Activated CD8-positive, alpha-beta memory T cell treated with anti-CD3 and anti-CD28 coated beads for 24 hours (primary cell): ENCODE measurements around the gene BMPR1B.
"Not testable (repeated sequence)": the region's sequence is repeated elsewhere in the genome, so short reads cannot be mapped to it uniquely, and the experiment has no call there.

Source experiments
- DNase-seq: peaks from one replicate; pipeline ENCODE4 v3.0.0-alpha.2; 2020

BMPR1B gene

DNA sequence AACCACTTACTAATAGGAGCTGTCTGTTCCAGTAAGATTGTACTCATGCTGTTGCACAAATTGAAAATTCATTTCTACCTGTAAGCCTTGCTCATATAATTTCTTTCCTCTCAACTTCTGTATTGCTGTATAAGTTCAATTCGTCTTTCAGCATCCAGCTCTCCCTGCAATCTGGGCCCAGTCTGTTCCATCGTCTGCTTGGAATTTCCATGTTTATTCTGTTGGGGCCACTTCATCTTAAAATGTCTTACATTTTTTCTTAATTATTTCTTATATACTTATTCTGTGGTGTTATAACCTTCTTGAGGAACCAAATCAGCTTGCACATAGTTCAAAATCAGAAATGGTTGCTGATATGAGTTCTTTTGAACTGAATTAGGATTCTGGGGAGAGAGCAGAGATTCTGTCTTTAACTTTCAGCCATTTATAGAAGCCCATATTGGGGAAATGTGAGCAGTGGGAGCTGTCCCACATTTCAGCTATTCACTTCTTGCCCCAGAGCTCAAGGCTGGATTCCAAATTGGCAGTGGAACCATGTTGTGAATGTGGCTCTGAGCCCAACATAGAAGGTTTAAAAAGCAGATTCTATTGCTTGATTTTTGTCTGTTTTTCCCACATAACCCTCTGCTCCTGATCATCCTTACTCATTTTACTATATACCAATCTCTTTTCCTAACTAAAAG, 291.9 kb downstream of the BMPR1B start:
- DNase-seq, result no peak

DNA sequence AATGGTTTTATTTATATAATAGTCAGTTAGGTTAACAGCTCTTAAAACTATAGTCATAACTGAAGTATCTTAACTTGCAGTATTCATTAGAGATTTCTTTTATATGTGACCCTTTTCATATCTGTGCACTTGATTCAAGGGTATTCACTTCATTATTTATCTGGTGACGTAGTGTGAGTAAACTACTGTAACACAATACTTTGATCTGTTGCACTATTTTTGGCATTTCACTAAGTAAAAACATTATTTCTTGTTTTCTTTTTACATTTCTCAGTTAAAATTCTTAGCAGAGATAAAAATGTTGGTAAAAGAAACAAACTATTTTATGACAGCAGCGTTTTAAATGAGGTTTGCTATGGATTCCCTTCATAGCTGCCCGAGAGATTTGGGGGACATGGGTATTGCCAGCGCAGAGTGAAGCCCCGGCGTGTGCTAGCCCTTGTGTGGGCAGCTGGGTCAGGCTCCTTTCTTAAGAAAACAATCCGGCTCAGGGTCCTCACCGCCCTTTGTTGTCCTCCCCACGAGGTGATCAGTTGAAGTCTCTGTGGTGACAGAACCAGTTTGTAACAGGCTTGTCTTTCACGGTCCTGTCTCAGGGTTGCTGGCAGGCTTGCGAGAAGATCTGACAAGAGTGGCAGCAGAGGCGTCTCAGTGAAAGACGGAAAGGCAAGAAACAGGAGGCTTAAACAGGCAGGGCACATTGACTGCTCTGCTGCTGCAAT, 293.4 kb downstream of the BMPR1B start:
- DNase-seq, result no peak

DNA sequence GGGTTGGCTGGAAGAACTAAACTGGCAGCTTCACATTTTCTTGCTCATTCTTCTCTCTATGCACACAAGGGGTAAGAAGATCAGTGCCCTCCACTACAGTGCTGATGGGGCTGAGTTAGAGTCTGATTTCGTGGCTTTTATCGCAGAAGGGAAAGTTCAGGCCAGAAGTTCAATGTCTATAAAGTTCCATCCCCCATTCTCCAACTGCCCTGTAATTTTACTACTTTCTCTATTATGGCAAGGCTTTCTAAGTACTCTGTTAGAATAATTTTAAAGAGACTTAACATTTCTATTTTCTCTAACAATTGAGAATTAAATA, 293.9 kb downstream of the BMPR1B start:
- no peak for DNase-seq

DNA sequence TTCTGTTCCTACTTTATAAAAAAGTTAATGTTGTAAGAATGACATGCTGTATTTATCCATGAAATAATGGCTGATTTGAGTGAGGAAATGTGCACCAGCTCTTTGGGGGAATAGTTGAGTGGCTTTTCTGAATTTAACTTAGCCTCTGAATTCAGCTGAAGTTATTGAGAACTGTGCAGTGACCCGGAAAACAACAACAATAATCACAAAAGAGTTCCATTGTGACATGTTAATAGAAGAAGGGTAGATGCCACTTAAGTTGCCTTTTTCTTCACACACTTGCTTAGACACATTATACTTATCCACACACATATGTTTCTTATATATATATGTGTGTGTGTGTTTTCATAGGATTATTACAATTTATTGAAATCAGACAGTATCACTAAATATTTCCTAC, 301.2 kb downstream of the BMPR1B start:
- DNase-seq, result no peak

DNA sequence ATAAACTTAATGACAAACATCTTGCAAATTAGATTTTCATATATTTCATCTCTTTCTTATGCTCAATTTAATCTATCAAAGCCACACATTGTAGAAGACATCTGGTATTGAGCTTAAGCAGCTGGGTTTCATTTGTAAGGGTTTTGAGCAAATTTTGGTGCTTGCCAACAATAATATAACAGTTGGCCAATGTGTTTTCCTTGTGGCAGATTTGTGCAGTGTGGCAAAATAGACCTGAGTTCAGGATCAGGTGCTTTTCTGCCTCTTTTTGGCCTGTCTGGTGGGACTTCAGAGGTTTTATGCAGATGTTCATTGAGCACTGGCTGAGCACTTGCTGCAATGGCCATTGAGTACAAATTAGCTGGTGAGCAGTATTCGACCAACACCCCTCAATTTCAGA, 301.9 kb downstream of the BMPR1B start:
- DNase-seq, result no peak

DNA sequence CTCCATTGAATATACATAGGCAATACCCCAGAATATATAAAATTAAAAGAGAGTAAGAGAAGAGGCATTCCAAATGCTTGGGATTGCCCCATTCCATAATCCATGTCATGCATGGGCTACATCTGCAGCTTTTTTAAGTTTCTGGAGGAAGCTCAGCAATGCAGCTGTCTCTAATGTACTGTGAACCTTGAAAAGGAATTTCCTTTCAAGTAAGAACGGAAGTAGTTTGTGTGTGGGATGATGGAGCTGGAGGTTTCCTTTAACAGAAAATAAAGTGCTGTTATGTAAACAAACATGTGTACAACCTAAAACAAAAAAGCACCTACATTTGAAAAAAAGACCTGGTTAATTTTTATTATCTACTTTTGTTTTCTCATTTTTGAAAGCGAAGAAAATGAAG, 303.5 kb downstream of the BMPR1B start:
- DNase-seq, result no peak

DNA sequence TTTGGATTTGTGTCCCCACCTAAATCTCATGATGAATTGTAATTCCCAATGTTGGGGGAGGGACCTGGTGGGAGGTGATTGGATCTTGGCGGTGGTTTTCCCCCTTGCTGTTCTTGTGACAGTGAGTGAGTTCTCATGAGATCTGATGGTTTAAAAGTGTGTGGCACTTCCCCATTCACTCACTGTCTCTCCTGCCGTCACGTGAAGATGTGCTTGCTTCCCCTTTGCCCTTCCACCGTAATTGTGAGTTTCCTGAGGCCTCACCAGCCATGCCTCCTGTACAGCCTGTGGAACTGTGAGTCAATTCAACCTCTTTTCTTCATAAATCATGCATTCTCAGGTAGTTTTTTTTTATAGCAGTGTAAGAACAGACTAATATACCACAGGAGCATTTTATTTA, 304.0 kb downstream of the BMPR1B start:
- not testable (repeated sequence) for DNase-seq

DNA sequence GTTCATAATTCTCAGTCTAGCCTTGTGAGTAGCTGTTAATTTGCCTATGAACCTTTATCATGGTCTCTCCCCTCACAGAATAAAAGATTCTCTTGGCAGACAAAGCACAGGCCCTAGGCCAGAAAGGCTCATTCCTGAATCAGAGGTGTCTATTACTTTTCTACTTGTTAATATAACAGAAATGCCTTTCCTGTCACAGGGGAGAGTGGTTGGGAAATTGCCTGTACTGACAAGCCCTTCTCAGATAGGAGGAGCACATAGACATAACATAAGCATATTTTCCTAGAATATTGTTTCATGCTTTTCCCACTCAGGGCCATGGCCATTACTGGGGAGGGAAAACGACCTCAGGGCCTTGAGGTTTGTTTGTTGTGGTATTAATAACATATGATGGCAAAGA, 308.3 kb downstream of the BMPR1B start:
- no peak for DNase-seq

DNA sequence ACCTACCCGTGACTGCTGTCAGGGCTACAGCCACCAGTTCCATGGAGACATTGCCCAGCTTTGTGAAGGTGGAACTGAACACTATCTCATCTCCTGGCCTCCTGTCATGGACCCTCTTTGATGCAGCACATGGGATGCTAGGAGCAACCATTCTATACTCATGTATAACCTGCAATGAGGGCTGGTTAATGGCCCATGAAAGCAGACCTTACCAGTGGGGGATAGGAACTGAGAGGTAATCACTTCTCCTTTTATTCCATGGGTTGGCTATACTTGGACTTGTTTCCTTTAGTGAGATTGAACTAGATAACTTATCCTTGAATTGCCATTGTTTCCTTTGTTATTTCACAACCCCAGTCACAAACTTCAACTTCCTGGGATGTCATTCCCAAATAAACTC, 310.6 kb downstream of the BMPR1B start:
- no peak for DNase-seq

DNA sequence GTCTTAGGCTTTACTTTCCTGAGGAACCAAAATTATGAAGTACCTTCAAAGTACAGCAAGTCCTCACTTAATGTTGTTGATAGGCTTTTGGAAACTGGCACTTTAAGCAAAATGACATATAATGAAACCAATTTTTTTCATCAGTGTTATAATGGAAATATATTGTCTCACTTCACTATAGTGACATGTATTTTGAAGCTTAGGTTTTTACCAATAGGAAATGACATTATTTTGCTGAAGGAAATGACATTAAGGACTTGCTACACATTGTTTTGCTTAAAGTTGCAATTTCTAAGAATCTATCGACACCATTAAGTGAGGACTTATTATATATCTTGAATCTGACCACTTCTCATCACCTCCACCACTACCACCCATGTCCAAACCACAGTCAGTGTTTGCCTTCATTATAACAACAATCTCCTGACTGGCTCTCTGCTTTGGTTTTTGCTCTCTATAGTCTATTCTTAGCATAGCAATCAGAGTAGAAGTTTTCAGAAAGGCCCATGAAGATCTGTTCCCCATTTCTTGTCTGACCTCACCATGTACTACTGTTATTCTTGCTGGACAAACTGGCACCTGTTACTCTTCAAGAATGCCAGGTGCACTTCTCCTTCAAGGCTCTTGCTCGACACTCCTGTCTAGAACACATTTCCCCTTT, 311.2 kb downstream of the BMPR1B start:
- no peak for DNase-seq

DNA sequence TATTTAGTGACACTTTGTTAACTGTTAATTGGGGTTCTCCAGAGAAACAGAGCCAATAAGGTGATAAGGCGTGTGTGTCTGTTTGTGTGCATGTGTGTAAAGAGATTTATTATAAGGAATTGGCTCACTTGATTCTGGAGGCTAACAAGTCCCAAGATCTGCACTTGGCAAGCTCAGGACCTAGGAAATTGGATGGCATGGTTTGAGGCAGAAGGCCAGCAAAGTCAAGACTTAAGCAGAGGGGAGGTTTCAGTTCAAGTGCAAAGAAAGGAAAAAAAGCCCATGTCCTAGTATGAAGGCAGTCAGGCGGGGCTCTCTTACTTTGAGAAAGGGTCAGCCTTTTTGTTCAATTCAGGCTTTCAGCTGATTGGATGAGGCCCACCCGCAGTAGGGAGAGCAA, 314.1 kb downstream of the BMPR1B start:
- DNase-seq, result no peak

DNA sequence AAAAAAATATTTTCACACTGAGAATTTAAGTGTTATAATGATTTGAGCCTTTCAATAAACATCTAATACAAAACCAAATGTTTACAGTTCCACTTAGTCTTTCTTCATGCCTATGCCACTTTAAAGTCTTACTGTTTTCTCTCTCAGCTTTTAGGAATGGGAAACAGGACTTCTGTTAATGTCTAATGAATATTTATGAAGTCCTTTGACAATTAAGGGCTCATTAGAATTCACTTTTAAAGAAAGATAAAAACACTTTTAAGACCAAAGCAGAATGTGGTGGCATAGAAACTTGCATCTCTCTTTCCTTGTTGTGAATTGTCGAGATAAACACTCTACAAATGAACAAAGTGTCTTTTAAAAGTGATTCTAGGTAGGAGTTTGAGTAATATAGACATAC, 315.9 kb downstream of the BMPR1B start:
- DNase-seq, result no peak

DNA sequence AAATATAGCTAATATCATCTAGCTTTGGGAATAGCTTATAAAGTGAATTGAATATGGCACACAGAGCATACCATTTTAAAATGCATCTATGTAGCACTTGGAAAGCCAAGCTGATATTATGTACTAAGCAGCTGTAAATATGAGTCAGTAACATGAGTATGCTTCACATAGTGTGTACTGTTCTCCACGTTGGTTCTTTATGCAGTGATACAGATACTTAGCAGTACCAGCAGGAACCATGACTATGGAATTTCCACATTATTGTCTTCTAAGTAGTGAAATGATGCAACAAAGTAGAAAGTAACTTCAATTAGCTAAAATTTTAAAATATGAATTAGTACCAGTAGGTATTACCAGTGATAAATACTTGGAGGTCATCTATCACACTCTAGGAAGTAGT, 320.1 kb downstream of the BMPR1B start:
- no peak for DNase-seq

DNA sequence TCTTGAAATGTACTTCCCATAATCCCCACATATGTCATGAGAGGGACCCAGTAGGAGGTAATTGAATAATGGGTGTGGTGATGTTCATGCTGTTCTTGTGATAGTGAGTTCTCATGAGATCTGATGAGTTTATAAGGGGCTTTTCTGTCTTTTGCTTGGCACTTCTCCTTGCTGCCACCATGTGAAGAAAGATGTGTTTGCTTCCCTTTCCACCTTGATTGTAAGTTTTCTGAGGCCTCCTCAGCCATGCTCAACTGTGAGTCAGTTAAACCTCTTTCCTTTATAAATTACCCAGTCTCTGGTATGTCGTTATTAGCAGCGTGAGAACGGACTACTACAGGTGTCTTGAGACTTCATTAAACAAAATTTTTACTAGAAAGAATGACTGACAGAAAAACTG, 323.2 kb downstream of the BMPR1B start:
- no peak for DNase-seq

DNA sequence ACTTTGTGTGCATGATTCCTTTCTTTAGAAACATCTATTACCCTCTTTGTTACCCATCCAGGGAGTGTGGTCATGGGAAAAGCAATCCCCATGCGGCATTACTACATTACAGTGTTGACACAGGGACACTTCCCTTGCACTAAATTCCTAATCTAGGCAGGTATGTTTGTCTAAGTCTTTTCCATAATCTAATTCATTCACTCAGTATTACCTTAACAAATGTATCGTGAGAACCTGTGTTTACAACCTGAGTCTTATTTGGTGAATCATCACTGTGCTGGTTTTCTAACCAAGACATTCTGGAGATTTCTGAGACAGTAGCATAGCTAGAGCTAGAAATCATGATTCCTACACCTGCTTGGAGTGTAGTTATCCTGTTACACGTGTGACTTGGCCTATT, 326.8 kb downstream of the BMPR1B start:
- no peak for DNase-seq

DNA sequence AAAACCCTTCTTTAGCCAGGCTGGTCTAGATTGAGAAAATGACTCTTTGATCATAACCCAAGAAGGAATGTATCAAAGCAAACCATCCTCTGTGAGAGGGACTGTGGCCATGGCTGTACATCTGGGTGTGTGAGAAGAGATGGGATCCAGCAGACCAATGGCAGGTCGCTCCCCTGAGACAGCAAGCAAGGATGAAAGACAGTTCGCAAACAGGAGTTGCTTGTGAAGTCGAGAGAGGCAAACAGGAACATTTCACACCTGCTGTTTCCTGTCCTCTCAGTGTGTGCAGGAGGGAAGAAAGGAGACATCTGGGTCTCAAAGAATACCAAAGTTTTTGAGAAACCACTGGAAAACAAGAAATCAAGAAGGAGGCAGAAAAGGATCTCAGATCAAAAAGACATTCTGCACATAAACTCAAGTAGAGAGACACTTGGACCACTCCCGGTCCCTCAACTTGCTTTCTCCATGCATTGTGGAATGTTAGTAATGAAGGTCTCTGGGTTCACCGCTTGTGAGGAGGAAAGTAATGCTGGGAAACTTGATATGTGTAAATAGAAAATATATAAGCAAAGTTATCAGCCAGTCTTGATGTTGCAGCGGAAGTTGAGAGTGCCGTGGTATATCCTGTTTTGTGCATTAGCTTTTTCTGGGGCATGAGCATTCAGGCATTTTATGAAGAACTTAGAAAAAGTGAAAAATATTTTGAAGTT, 327.5 kb downstream of the BMPR1B start:
- no peak for DNase-seq

DNA sequence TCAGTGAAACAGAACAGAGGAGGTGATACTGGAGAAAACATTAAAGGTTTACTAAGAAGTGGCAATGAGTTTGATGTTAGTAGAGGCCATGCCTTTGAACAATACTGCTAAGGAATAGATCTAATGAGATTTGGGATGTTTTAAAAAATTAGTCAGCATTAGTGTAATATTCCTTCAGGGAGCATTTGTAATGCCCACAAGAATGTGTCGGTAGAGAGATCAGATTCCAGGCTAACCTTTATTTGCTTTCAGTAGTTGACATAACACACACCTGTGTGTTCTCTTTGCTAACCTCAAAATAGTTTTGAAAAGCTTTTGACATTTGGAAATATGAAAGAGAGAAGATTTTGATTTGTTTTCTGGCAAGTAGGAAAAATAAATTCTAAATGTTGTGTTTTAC, 328.8 kb downstream of the BMPR1B start:
- no peak for DNase-seq

DNA sequence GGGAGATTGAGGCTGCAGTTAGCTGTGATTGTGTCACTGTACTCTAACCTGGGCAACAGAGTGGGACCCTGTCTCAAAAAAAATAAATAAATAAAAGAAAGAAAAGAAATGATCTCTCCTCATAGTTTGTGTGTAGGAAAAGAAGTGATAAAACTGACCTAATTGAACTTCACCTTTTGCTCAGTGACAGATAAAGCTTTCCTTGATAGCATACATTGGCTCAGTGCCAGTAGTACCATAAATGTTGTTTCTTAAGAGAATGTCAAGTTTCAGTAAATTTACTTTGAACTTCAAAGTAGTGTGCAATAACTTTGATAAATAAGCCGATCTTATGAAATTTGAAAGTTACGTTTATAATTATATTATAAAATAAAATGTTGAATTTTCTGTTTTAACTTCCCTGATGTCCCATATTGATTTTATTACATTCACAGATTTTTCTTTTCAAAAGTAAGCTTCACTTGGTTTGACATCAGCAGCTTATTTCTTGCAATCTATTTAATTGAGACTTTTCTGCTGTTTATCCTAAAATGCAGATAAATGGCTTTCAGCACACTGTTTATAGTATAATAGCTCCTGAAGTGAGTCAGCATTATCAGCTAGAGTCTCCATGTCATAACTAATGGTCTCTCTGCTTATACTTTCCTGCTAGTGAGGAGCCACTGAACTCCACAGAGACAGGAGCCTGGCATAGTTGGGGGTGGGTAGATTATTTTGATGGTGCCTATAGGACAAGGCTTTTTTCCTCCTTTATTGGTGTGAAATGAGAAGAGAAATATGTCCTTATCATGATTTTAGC, 330.1 kb downstream of the BMPR1B start:
- DNase-seq, result no peak

DNA sequence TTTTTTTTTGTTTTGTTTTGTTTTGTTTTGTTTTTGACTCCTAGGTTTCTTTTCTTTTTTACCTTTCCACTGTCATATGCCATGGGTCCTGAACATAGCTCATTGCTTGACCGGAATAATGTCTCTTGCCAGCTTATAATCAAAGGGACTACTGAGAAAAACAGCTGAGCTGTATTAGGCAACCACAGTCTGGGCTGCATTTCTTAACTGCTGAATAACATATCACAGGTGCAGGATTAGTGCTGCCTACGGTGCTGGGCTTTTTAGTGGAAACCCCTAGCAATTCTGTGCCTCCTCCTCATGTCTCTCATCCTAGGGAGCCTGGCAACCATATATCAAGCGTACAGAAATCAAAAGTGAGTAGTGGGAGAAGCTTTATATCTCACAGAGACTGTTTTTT, 333.5 kb downstream of the BMPR1B start:
- DNase-seq, result no peak

DNA sequence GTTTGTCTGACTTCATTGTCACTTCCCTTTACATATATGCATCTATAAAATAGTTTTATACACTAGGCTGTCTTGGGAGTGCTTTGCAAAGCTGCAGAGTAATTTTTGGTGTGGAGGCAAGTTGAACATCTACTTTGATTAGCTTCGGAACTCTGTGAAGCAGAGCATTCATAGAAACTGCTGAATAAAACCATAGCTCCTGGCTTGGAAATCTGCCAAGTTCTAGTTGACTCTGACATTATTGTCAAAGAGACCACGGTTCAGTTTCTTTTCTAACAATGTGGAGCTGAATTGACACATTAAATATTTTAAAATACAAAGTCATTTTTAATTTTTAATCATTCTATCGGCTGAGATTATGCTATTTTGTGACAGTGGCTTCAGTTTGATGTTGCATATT, 335.0 kb downstream of the BMPR1B start:
- DNase-seq, result no peak

DNA sequence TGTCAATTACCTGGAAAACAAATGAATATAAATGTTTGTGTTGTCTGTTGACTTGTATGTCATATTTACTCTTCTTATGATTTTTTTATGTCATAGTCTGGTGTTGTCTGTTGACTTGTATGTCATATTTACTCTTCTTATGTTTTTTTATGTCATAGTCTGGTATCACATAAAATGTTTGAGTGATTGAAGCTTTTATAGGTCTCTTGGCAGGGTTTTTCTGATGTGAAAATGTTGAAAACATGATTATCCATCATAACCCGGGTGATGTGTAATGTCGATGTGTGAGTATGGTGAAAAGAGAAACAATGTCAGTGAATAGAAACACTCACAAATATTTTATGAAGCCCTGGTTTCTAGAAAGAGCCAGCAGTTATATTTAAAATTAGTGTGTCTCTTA, 335.7 kb downstream of the BMPR1B start:
- DNase-seq, result no peak

DNA sequence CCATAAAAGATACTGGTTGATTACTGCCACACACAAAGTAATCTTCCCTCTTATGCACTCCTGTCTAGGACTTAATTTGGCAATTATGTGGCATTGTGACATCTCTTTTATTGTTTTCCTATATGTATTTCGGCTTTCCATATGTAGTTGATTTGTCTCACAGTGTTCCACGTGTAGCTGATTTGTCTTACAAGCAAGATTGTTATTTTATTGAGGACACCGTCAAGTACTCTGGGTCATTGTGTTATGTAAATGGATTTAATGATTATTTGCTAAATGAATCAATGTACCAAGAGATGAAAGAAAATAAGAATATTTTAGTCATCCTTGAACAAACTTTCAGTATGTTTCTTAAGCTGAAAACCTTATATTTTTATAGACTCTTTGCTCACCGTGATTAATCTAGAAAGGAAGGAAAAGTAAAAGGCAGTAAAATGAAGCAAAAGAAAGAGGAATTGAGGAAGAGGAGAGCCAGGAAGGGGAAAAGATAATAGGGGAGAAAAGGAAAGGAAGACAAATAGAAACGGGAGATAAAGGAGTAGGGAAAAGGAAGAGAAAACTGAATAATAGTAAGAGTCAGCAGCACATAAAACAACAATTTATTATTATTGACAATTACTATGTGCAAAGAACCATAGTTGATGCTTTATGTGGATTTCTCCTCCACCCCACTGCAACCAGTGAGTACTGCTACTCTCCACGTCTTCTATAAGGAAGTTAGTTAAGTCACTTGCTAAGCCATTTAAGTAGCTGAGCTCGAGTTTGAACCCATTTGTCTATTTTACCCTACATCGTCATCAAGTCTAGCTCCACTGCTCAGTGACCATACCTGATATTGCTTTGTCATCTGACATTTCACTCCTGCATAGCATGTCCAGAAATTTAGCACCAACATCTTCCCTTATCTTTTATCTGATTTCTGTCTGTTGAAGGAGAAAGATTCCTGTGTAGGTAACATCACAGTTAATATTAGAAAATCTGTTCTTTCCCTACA, 336.5 kb downstream of the BMPR1B start:
- no peak for DNase-seq
